Chondrocyte (in vitro differentiated cells): Measurements from ENCODE around the gene MYH10. TPM values are rescaled to one million over a fixed set of nuclear protein-coding genes. Genes with fewer than 3 reads are reported as not detected.
"Not testable (repeated sequence)": the region's sequence is repeated elsewhere in the genome, so short reads cannot be mapped to it uniquely, and the experiment has no call there.

Experiments used
- DNase-seq: peaks from one replicate; pipeline ENCODE4 v3.0.0; 2021; ENCODE audit warnings: mixed read lengths, low spot score
- H3K27ac Mint-ChIP-seq: one replicate; pipeline ENCODE4 v1.8.0; 2021; ENCODE audit warnings: mild to moderate bottlenecking, moderate library complexity, mixed read lengths; ENCODE audit not compliant: unreplicated experiment
- H3K27me3 Mint-ChIP-seq: 2 replicates; pipeline ENCODE4 v1.8.0; 2021; ENCODE audit warnings: low read depth, mixed read lengths
- H3K36me3 Mint-ChIP-seq: 2 replicates; pipeline ENCODE4 v1.8.0; 2021; ENCODE audit warnings: low read depth, mixed read lengths
- H3K4me1 Mint-ChIP-seq: 2 replicates; pipeline ENCODE4 v1.8.0; 2021; ENCODE audit warnings: low read depth, mild to moderate bottlenecking, mixed read lengths
- H3K4me3 Mint-ChIP-seq: one replicate; pipeline ENCODE4 v1.8.0; 2021; ENCODE audit warnings: mild to moderate bottlenecking, moderate library complexity, mixed read lengths; ENCODE audit not compliant: unreplicated experiment
- H3K9me3 Mint-ChIP-seq: 2 replicates; pipeline ENCODE4 v1.8.0; 2021; ENCODE audit warnings: low read depth, mixed read lengths
- CTCF ChIP-seq: fragments of 200-600 bp; sonication (generic); IDR thresholded peaks from 2 replicates; pipeline ENCODE4 v1.5.0; 2021; ENCODE audit warnings: antibody characterized with exemption, mild to moderate bottlenecking, moderate library complexity
- total RNA-seq: library from RNA; stranded (reverse); gene quantifications from 3 replicates; pipeline ENCODE4 v1.2.1, GENCODE V29; 2021

Gene MYH10
- total RNA-seq, 1 donor from 2014 or later: 296 TPM

- TF ChIP-seq CTCF: no peak
- H3K27me3 Mint-ChIP-seq: no peaks in the 10 kb centered on the region
- no peak overlapping the region for H3K4me3 Mint-ChIP-seq
- peaks cover 12% of the 10 kb centered on the region for H3K4me1 Mint-ChIP-seq
- no peaks in the 10 kb centered on the region for H3K36me3 Mint-ChIP-seq
- H3K27ac Mint-ChIP-seq: no peak overlapping the region
- no peaks in the 10 kb centered on the region for H3K9me3 Mint-ChIP-seq
- DNase-seq: no peak
Observed at GRCh38 chr17:8664456-8665126, 34.1 kb upstream of the MYH10 start.

- TF ChIP-seq CTCF: no peak
- H3K27ac Mint-ChIP-seq: no peak overlapping the region
- no peak overlapping the region for H3K4me3 Mint-ChIP-seq
- no peaks in the 10 kb centered on the region for H3K4me1 Mint-ChIP-seq
- DNase-seq: no peak
- no peaks in the 10 kb centered on the region for H3K9me3 Mint-ChIP-seq
- H3K36me3 Mint-ChIP-seq: no peaks in the 10 kb centered on the region
- H3K27me3 Mint-ChIP-seq: no peaks in the 10 kb centered on the region
Observed at GRCh38 chr17:8662973-8663372, 32.4 kb upstream of the MYH10 start.

- Mint-ChIP-seq H3K4me1 (no peaks in the 10 kb centered on the region), H3K27me3 (no peaks in the 10 kb centered on the region), H3K36me3 (no peaks in the 10 kb centered on the region), H3K4me3 (no peak overlapping the region), H3K27ac (no peak overlapping the region), H3K9me3 (peaks cover 5% of the 10 kb centered on the region)
- DNase-seq: no peak
- no peak for TF ChIP-seq CTCF
Observed at GRCh38 chr17:8662076-8662831, 31.7 kb upstream of the MYH10 start.

GRCh38 chr17:8660709-8661108 is 30.2 kb upstream of the MYH10 start:
- H3K4me1 Mint-ChIP-seq, DNase-seq, H3K4me3 Mint-ChIP-seq, H3K27ac Mint-ChIP-seq, H3K27me3 Mint-ChIP-seq, H3K36me3 Mint-ChIP-seq: not testable (repeated sequence)
- peaks cover 10% of the 10 kb centered on the region for H3K9me3 Mint-ChIP-seq

- H3K27me3 Mint-ChIP-seq: no peaks in the 10 kb centered on the region
- peaks cover 10% of the 10 kb centered on the region for H3K9me3 Mint-ChIP-seq
- H3K36me3 Mint-ChIP-seq: peaks cover 5% of the 10 kb centered on the region
- H3K4me1 Mint-ChIP-seq: no peaks in the 10 kb centered on the region
- H3K4me3 Mint-ChIP-seq: no peak overlapping the region
- H3K27ac Mint-ChIP-seq: no peak overlapping the region
- TF ChIP-seq CTCF: no peak
- no peak for DNase-seq
Observed at GRCh38 chr17:8659758-8660410, 29.4 kb upstream of the MYH10 start.
